HEK293 (cell line): Measurements from ENCODE around the gene NUDT16L1.

Source experiments
- CTCF ChIP-seq: fragments of 450-650 bp; formaldehyde crosslinking; IDR thresholded peaks from 2 replicates; pipeline ENCODE4 v1.5.1; 2016; ENCODE audit warnings: missing biosample characterization, missing genetic modification characterization
- GLI4 ChIP-seq: fragments of 450-650 bp; formaldehyde crosslinking; IDR thresholded peaks from 2 replicates; pipeline ENCODE4 v1.5.1; 2016; ENCODE audit warnings: missing biosample characterization, missing genetic modification characterization
- MYNN ChIP-seq: fragments of 450-650 bp; formaldehyde crosslinking; IDR thresholded peaks from 2 replicates; pipeline ENCODE4 v1.5.1; 2016; ENCODE audit warnings: missing biosample characterization, missing genetic modification characterization, borderline replicate concordance
- ZBTB49 ChIP-seq: fragments of 450-650 bp; formaldehyde crosslinking; IDR thresholded peaks from 2 replicates; pipeline ENCODE4 v1.5.1; 2016; ENCODE audit warnings: missing biosample characterization, missing genetic modification characterization, low read depth
- ZNF530 ChIP-seq: fragments of 450-650 bp; formaldehyde crosslinking; IDR thresholded peaks from 2 replicates; pipeline ENCODE4 v1.5.1; 2016; ENCODE audit warnings: low read depth, missing biosample characterization, missing genetic modification characterization
- ZNF600 ChIP-seq: fragments of 450-650 bp; formaldehyde crosslinking; IDR thresholded peaks from 2 replicates; pipeline ENCODE4 v1.5.1; 2016; ENCODE audit warnings: missing biosample characterization, missing genetic modification characterization
- ZNF747 ChIP-seq: fragments of 450-650 bp; formaldehyde crosslinking; IDR thresholded peaks from 2 replicates; pipeline ENCODE4 v1.5.1; 2016; ENCODE audit warnings: missing biosample characterization, missing genetic modification characterization
- TF ChIP-seq, protein P1 (sequence below): fragments of 450-650 bp; formaldehyde crosslinking; IDR thresholded peaks from 2 replicates; pipeline ENCODE4 v1.5.1; 2016; ENCODE audit warnings: missing biosample characterization, missing genetic modification characterization

- TF ChIP-seq ZNF747 (tag by site-specific recombination), result no peak
- no peak for TF ChIP-seq ZBTB49 (tag by site-specific recombination)
- no peak for TF ChIP-seq ZNF530 (tag by site-specific recombination)
- TF ChIP-seq MYNN, result no peak
- TF ChIP-seq ZNF600 (tag by site-specific recombination), result no peak
- TF ChIP-seq CTCF (tag by site-specific recombination), result no peak
- no peak for TF ChIP-seq GLI4
- TF ChIP-seq, protein P1, sequence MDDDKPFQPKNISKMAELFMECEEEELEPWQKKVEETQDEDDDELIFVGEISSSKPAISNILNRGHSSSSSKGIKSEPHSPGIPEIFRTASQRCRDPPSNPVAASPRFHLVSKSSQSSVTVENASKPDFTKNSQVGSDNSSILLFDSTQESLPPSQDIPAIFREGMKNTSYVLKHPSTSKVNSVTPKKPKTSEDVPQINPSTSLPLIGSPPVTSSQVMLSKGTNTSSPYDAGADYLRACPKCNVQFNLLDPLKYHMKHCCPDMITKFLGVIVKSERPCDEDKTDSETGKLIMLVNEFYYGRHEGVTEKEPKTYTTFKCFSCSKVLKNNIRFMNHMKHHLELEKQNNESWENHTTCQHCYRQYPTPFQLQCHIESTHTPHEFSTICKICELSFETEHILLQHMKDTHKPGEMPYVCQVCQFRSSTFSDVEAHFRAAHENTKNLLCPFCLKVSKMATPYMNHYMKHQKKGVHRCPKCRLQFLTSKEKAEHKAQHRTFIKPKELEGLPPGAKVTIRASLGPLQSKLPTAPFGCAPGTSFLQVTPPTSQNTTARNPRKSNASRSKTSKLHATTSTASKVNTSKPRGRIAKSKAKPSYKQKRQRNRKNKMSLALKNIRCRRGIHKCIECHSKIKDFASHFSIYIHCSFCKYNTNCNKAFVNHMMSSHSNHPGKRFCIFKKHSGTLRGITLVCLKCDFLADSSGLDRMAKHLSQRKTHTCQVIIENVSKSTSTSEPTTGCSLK (tag by site-specific recombination), result no peak
These were observed 8.6 kb downstream of the NUDT16L1 start for GRCh38 chr16:4701791-4702465.
